Loucy (cell line): Measurements from ENCODE around the gene PBLD.

Source experiments
- H2AFZ ChIP-seq: fragments of 200-600 bp; sonication (generic); 2 replicates; pipeline ENCODE4 v1.6.0; 2016; ENCODE audit warnings: antibody characterized with exemption, mild to moderate bottlenecking, low read length, moderate library complexity
- H3F3A ChIP-seq: fragments of 200-600 bp; 2 replicates; pipeline ENCODE4 v1.6.0; 2016; ENCODE audit warnings: antibody characterized with exemption, low read depth, mild to moderate bottlenecking
- H3K27me3 ChIP-seq: fragments of 200-600 bp; sonication (generic); 2 replicates; pipeline ENCODE4 v1.6.1; 2014; ENCODE audit warnings: low read length, mild to moderate bottlenecking; ENCODE audit not compliant: insufficient read depth, poor library complexity, severe bottlenecking
- H3K36me3 ChIP-seq: fragments of 200-600 bp; sonication (generic); 2 replicates; pipeline ENCODE4 v1.6.1; 2016; ENCODE audit warnings: low read length; ENCODE audit not compliant: insufficient read depth
- H3K4me1 ChIP-seq: fragments of 200-600 bp; sonication (generic); 2 replicates; pipeline ENCODE4 v1.5.1; 2014; ENCODE audit warnings: low read length, mild to moderate bottlenecking; ENCODE audit not compliant: insufficient read depth, poor library complexity, severe bottlenecking
- H3K4me2 ChIP-seq: fragments of 200-600 bp; sonication (generic); 2 replicates; pipeline ENCODE4 v1.6.0; 2014; ENCODE audit warnings: antibody characterized with exemption, low read length, low read depth, mild to moderate bottlenecking; ENCODE audit not compliant: poor library complexity, severe bottlenecking
- H3K4me3 ChIP-seq: fragments of 200-600 bp; sonication (generic); 2 replicates; pipeline ENCODE4 v1.5.1; 2014; ENCODE audit warnings: low read length, mild to moderate bottlenecking, mixed read lengths; ENCODE audit not compliant: poor library complexity, severe bottlenecking
- H3K79me2 ChIP-seq: fragments of 200-600 bp; sonication (generic); 2 replicates; pipeline ENCODE4 v1.6.1; 2014; ENCODE audit warnings: low read length; ENCODE audit not compliant: insufficient read depth
- H3K9ac ChIP-seq: fragments of 200-600 bp; sonication (generic); 2 replicates; pipeline ENCODE4 v1.6.0; 2014; ENCODE audit warnings: mild to moderate bottlenecking, low read depth, low read length, moderate library complexity; ENCODE audit not compliant: poor library complexity, severe bottlenecking
- H3K9me2 ChIP-seq: fragments of 200-600 bp; sonication (generic); replicated peaks from 2 replicates; pipeline ENCODE4 v1.6.1; 2016; ENCODE audit warnings: low read depth, low read length, mixed read lengths
- H3K9me3 ChIP-seq: fragments of 200-600 bp; sonication (generic); 2 replicates; pipeline ENCODE4 v1.6.1; 2014; ENCODE audit warnings: mild to moderate bottlenecking, antibody characterized with exemption, low read length, low read depth; ENCODE audit not compliant: insufficient read depth
- H4K20me1 ChIP-seq: fragments of 200-600 bp; sonication (generic); 2 replicates; pipeline ENCODE4 v1.6.0; 2014; ENCODE audit warnings: antibody characterized with exemption, low read length, mild to moderate bottlenecking; ENCODE audit not compliant: insufficient read depth, poor library complexity, severe bottlenecking
- CTCF ChIP-seq: fragments of 200-600 bp; sonication (generic); conservative IDR thresholded peaks from 2 replicates; pipeline ENCODE4 v1.5.1; 2014; ENCODE audit warnings: mild to moderate bottlenecking, antibody characterized with exemption, low read length
- EZH2phosphoT487 ChIP-seq: fragments of 200-600 bp; IDR thresholded peaks from 2 replicates; pipeline ENCODE4 v1.6.1; 2018; ENCODE audit warnings: antibody characterized with exemption, mild to moderate bottlenecking, moderate library complexity, borderline replicate concordance

The PBLD gene

GRCh38 chr10:68342909-68343516 lies 10.3 kb upstream of the PBLD start:
- Histone ChIP-seq H3K4me3 (no peak overlapping the region), H4K20me1 (peaks cover 64% of the 10 kb centered on the region), H3K4me2 (no peak overlapping the region), H3F3A (peaks cover 31% of the 10 kb centered on the region; the same call in 1 of the 2 replicates), H2AFZ (no peak overlapping the region), H3K9me2 (no peaks in the 10 kb centered on the region), H3K36me3 (peaks cover 78% of the 10 kb centered on the region), H3K9ac (no peak overlapping the region), H3K27me3 (no peaks in the 10 kb centered on the region), H3K9me3 (no peaks in the 10 kb centered on the region), H3K4me1 (peaks cover 29% of the 10 kb centered on the region), H3K79me2 (peaks cover 62% of the 10 kb centered on the region)
- TF ChIP-seq EZH2phosphoT487: no peak
- no peak for TF ChIP-seq CTCF

- peaks cover 89% of the 10 kb centered on the region for H4K20me1 ChIP-seq
- no peak overlapping the region for H3K9ac ChIP-seq
- peak overlapping the region; percentile 14 for H3K4me3 ChIP-seq
- H3K9me3 ChIP-seq: no peaks in the 10 kb centered on the region
- H3K27me3 ChIP-seq: no peaks in the 10 kb centered on the region
- peaks cover 87% of the 10 kb centered on the region for H3K36me3 ChIP-seq
- H3K79me2 ChIP-seq: peaks cover 87% of the 10 kb centered on the region
- TF ChIP-seq EZH2phosphoT487: no peak
- no peak for TF ChIP-seq CTCF
- peak overlapping the region; percentile 91 for H3K4me2 ChIP-seq
- no peak overlapping the region for H2AFZ ChIP-seq
- no peaks in the 10 kb centered on the region for H3K9me2 ChIP-seq
- peaks cover 30% of the 10 kb centered on the region; the same call in 1 of the 2 replicates for H3F3A ChIP-seq
- peaks cover 40% of the 10 kb centered on the region for H3K4me1 ChIP-seq
These were observed 7.8 kb upstream of the PBLD start for GRCh38 chr10:68340358-68341080.

GRCh38 chr10:68336754-68337351 lies 4.1 kb upstream of the PBLD start:
- H4K20me1 ChIP-seq: peaks cover 95% of the 10 kb centered on the region
- H2AFZ ChIP-seq: no peak overlapping the region
- no peaks in the 10 kb centered on the region for H3K9me3 ChIP-seq
- H3K4me2 ChIP-seq: peak overlapping the region; percentile 91
- H3K79me2 ChIP-seq: peaks cover 100% of the 10 kb centered on the region
- H3F3A ChIP-seq: 0 out of 2 replicates have a peak, but pooled peaks cover 5% of the 10 kb centered on the region
- H3K36me3 ChIP-seq: peaks cover 52% of the 10 kb centered on the region
- peak overlapping the region; percentile 98 for H3K9ac ChIP-seq
- peaks cover 12% of the 10 kb centered on the region for H3K27me3 ChIP-seq
- peak overlapping the region; percentile 90 for H3K4me3 ChIP-seq
- peaks cover 51% of the 10 kb centered on the region for H3K4me1 ChIP-seq
- H3K9me2 ChIP-seq: no peaks in the 10 kb centered on the region
- TF ChIP-seq CTCF (no peak), EZH2phosphoT487 (no peak)
